MM.1S (cell line): Measurements from ENCODE around the gene BCL11B.

Experiments
- EZH2phosphoT487 ChIP-seq: fragments of 300-600 bp; sonication (generic); IDR thresholded peaks from 2 replicates; pipeline ENCODE4 v1.6.1; 2018; ENCODE audit warnings: antibody characterized with exemption, low read length
- TF ChIP-seq, protein P1 (sequence below): fragments of 300-600 bp; sonication (generic); IDR thresholded peaks from 2 replicates; pipeline ENCODE4 v1.5.1; 2016; ENCODE audit warnings: antibody characterized with exemption, low read length, mixed read lengths

- TF ChIP-seq, protein P1, sequence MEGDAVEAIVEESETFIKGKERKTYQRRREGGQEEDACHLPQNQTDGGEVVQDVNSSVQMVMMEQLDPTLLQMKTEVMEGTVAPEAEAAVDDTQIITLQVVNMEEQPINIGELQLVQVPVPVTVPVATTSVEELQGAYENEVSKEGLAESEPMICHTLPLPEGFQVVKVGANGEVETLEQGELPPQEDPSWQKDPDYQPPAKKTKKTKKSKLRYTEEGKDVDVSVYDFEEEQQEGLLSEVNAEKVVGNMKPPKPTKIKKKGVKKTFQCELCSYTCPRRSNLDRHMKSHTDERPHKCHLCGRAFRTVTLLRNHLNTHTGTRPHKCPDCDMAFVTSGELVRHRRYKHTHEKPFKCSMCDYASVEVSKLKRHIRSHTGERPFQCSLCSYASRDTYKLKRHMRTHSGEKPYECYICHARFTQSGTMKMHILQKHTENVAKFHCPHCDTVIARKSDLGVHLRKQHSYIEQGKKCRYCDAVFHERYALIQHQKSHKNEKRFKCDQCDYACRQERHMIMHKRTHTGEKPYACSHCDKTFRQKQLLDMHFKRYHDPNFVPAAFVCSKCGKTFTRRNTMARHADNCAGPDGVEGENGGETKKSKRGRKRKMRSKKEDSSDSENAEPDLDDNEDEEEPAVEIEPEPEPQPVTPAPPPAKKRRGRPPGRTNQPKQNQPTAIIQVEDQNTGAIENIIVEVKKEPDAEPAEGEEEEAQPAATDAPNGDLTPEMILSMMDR, result no peak
- TF ChIP-seq EZH2phosphoT487, result no peak
Observed at GRCh38 chr14:99155173-99156089, 116.6 kb downstream of the BCL11B start.
